NCI-H524 treated with DMSO at 0.1 percent for 48 hours (cell line): Measurements from ENCODE around the gene AKAP8L.

Experiments used
- DNase-seq: peaks from one replicate; lab custom pipeline; 2025; lab: John Stamatoyannopoulos, UW

Gene AKAP8L

GRCh38 chr19:15432629-15433518 is 14.1 kb upstream of the AKAP8L start:
- DNase-seq = peak; percentile 76

- DNase-seq = no peak
Observed at GRCh38 chr19:15432018-15432494, 13.3 kb upstream of the AKAP8L start.

GRCh38 chr19:15431396-15432017 is 12.7 kb upstream of the AKAP8L start:
- DNase-seq = no peak

GRCh38 chr19:15430526-15431120 is 11.8 kb upstream of the AKAP8L start:
- no peak for DNase-seq

- no peak for DNase-seq
Observed at GRCh38 chr19:15429825-15430467, 11.2 kb upstream of the AKAP8L start.

- no peak for DNase-seq
Observed at GRCh38 chr19:15428956-15429824, 10.4 kb upstream of the AKAP8L start.

GRCh38 chr19:15427991-15428471 is 9.2 kb upstream of the AKAP8L start:
- DNase-seq = no peak

GRCh38 chr19:15427350-15427700 is 8.5 kb upstream of the AKAP8L start:
- no peak for DNase-seq

- DNase-seq = no peak
Observed at GRCh38 chr19:15426485-15427349, 7.9 kb upstream of the AKAP8L start.

GRCh38 chr19:15425321-15425950 is 6.6 kb upstream of the AKAP8L start:
- DNase-seq = no peak

GRCh38 chr19:15424692-15425272 is 6.0 kb upstream of the AKAP8L start:
- no peak for DNase-seq

- DNase-seq = no peak
Observed at GRCh38 chr19:15424121-15424520, 5.3 kb upstream of the AKAP8L start.

- no peak for DNase-seq
Observed at GRCh38 chr19:15423130-15423529, 4.3 kb upstream of the AKAP8L start.

- no peak for DNase-seq
Observed at GRCh38 chr19:15422296-15423075, 3.7 kb upstream of the AKAP8L start.

GRCh38 chr19:15421721-15422260 is 3.0 kb upstream of the AKAP8L start:
- DNase-seq = no peak

- DNase-seq = no peak
Observed at GRCh38 chr19:15421136-15421695, 2.4 kb upstream of the AKAP8L start.

GRCh38 chr19:15419413-15420025 is 731 bp upstream of the AKAP8L start:
- no peak for DNase-seq

- no peak for DNase-seq
Observed at GRCh38 chr19:15418231-15418578, 583 bp downstream of the AKAP8L start.
